ENCODE results near the gene GMFB.
A peak's percentile ranks its signal among the peaks of the same experiment; 100 is the strongest.

Gene GMFB

GRCh38 chr14:54493293-54493692, 4.5 kb upstream of the GMFB start:
- no peak overlapping the region for H3K4me3 ChIP-seq (ENCODE audit: low read depth, low read length)

GRCh38 chr14:54490445-54491175, 1.8 kb upstream of the GMFB start:
- no peak overlapping the region for H3K4me3 ChIP-seq (ENCODE audit: low read depth, low read length)

- H3K4me3 ChIP-seq (ENCODE audit: low read depth, low read length), result no peak overlapping the region
Observed at GRCh38 chr14:54489731-54490444, 1.1 kb upstream of the GMFB start.

GRCh38 chr14:54489318-54489683, 521 bp upstream of the GMFB start:
- H3K4me3 ChIP-seq (ENCODE audit: low read depth, low read length), result peak overlapping the region; percentile 53

- peak overlapping the region; percentile 53 for H3K4me3 ChIP-seq (ENCODE audit: low read depth, low read length)
Observed at GRCh38 chr14:54488318-54488645, 498 bp downstream of the GMFB start.

GRCh38 chr14:54487771-54488170, 1.0 kb downstream of the GMFB start:
- peak overlapping the region; percentile 53 for H3K4me3 ChIP-seq (ENCODE audit: low read depth, low read length)

- H3K4me3 ChIP-seq (ENCODE audit: low read depth, low read length), result no peak overlapping the region
Observed at GRCh38 chr14:54486685-54487084, 2.1 kb downstream of the GMFB start.

- H3K4me3 ChIP-seq (ENCODE audit: low read depth, low read length), result no peak overlapping the region
Observed at GRCh38 chr14:54483846-54484245, 4.9 kb downstream of the GMFB start.

GRCh38 chr14:54483073-54483745, 5.6 kb downstream of the GMFB start:
- no peak overlapping the region for H3K4me3 ChIP-seq (ENCODE audit: low read depth, low read length)

GRCh38 chr14:54481695-54482094, 7.1 kb downstream of the GMFB start:
- H3K4me3 ChIP-seq (ENCODE audit: low read depth, low read length), result no peak overlapping the region

- H3K4me3 ChIP-seq (ENCODE audit: low read depth, low read length), result no peak overlapping the region
Observed at GRCh38 chr14:54480830-54481562, 7.8 kb downstream of the GMFB start.

- no peak overlapping the region for H3K4me3 ChIP-seq (ENCODE audit: low read depth, low read length)
Observed at GRCh38 chr14:54478636-54479215, 10.1 kb downstream of the GMFB start.

GRCh38 chr14:54475911-54476310, 12.9 kb downstream of the GMFB start:
- no peak overlapping the region for H3K4me3 ChIP-seq (ENCODE audit: low read depth, low read length)

- H3K4me3 ChIP-seq (ENCODE audit: low read depth, low read length), result no peak overlapping the region
Observed at GRCh38 chr14:54475187-54475899, 13.4 kb downstream of the GMFB start.

- no peak overlapping the region for H3K4me3 ChIP-seq (ENCODE audit: low read depth, low read length)
Observed at GRCh38 chr14:54474232-54474793, 14.5 kb downstream of the GMFB start.

GRCh38 chr14:54472315-54472714, 16.5 kb downstream of the GMFB start:
- no peak overlapping the region for H3K4me3 ChIP-seq (ENCODE audit: low read depth, low read length)

GRCh38 chr14:54471641-54472040, 17.1 kb downstream of the GMFB start:
- H3K4me3 ChIP-seq (ENCODE audit: low read depth, low read length), result no peak overlapping the region

- no peak overlapping the region for H3K4me3 ChIP-seq (ENCODE audit: low read depth, low read length)
Observed at GRCh38 chr14:54470701-54471100, 18.1 kb downstream of the GMFB start.

GRCh38 chr14:54467280-54467679, 21.5 kb downstream of the GMFB start:
- H3K4me3 ChIP-seq (ENCODE audit: low read depth, low read length), result no peak overlapping the region

GRCh38 chr14:54465654-54466053, 23.1 kb downstream of the GMFB start:
- H3K4me3 ChIP-seq (ENCODE audit: low read depth, low read length), result no peak overlapping the region
